Endodermal cell (in vitro differentiated cells): Measurements from ENCODE around the gene NEDD8. TPM values are rescaled to one million over a fixed set of nuclear protein-coding genes. Genes with fewer than 3 reads are reported as not detected.
"Not testable (repeated sequence)": the region's sequence is repeated elsewhere in the genome, so short reads cannot be mapped to it uniquely, and the experiment has no call there.

Experiments
- DNase-seq: peaks from one replicate; pipeline ENCODE4 v3.0.0-alpha.2; 2017
- H3K27ac ChIP-seq: 2 replicates; pipeline ENCODE4 v1.5.1; 2013; ENCODE audit warnings: mild to moderate bottlenecking, low read depth, low read length, moderate library complexity
- H3K27me3 ChIP-seq: 2 replicates; pipeline ENCODE4 v1.6.1; 2013; ENCODE audit warnings: mild to moderate bottlenecking, low read length, moderate library complexity; ENCODE audit not compliant: insufficient read depth, control insufficient read depth, poor library complexity, severe bottlenecking
- H3K36me3 ChIP-seq: 2 replicates; pipeline ENCODE4 v1.7.0; 2013; ENCODE audit warnings: mild to moderate bottlenecking, low read length, moderate library complexity; ENCODE audit not compliant: control insufficient read depth, insufficient read depth
- H3K4me1 ChIP-seq: one replicate; pipeline ENCODE4 v1.7.0; 2013; ENCODE audit warnings: low read length; ENCODE audit not compliant: control insufficient read depth, insufficient read depth
- H3K4me3 ChIP-seq: 2 replicates; pipeline ENCODE4 v1.5.1; 2013; ENCODE audit warnings: mild to moderate bottlenecking, low read length, moderate library complexity
- H3K9ac ChIP-seq: 2 replicates; pipeline ENCODE4 v1.6.1; 2013; ENCODE audit warnings: mild to moderate bottlenecking, low read length, moderate library complexity; ENCODE audit not compliant: poor library complexity, severe bottlenecking; ENCODE audit errors: extremely low read depth
- H3K9me3 ChIP-seq: 2 replicates; pipeline ENCODE4 v1.6.1; 2013; ENCODE audit warnings: mild to moderate bottlenecking, low read length, moderate library complexity; ENCODE audit not compliant: control insufficient read depth
- H3K27ac Mint-ChIP-seq: 2 replicates; pipeline ENCODE4 v1.8.0; 2020; ENCODE audit warnings: mixed read lengths
- H3K27me3 Mint-ChIP-seq: 2 replicates; pipeline ENCODE4 v1.8.0; 2021; ENCODE audit warnings: mild to moderate bottlenecking, mixed read lengths; ENCODE audit not compliant: insufficient read depth
- H3K36me3 Mint-ChIP-seq: 2 replicates; pipeline ENCODE4 v1.8.0; 2020; ENCODE audit warnings: low read depth, mixed read lengths
- H3K4me1 Mint-ChIP-seq: 2 replicates; pipeline ENCODE4 v1.8.0; 2020; ENCODE audit warnings: mixed read lengths
- H3K4me3 Mint-ChIP-seq: 2 replicates; pipeline ENCODE4 v1.8.0; 2020; ENCODE audit warnings: mild to moderate bottlenecking, moderate library complexity, mixed read lengths
- H3K9me3 Mint-ChIP-seq: 2 replicates; pipeline ENCODE4 v1.8.0; 2020; ENCODE audit warnings: mild to moderate bottlenecking, mixed read lengths
- WGBS, 2 experiments: methylation state at CpG; one replicate each; pipeline versions ENCODE4 v1.1.5 to v1.1.7; 2013; ENCODE audit warnings: missing lambda C conversion rate in 2 of 2, mixed read lengths in 1 of 2; ENCODE audit not compliant: insufficient coverage in 1 of 2, insufficient read length in 1 of 2; 5-methylcytosine and 5-hydroxymethylcytosine counted together
- total RNA-seq, 2 donors: library from RNA; stranded (reverse); fragmentation: NEBNext Ultra II Directional in 1 of 2; extraction: Animal tissue kit (Norgen Biotek cat#: 25700) in 1 of 2; gene quantifications; 2 replicates in 1 of 2; 3 replicates in 1 of 2; pipeline ENCODE4 v1.2.1, GENCODE V29; 2021
- TF ChIP-seq, protein P1 (sequence below): fragments of 200-600 bp; sonication (generic); conservative IDR thresholded peaks from 2 replicates; pipeline ENCODE4 v1.5.0; 2021; ENCODE audit warnings: antibody characterized with exemption, mild to moderate bottlenecking

Gene NEDD8
- total RNA-seq, 2 donors from 2014 or later = 210 to 267 TPM

DNA sequence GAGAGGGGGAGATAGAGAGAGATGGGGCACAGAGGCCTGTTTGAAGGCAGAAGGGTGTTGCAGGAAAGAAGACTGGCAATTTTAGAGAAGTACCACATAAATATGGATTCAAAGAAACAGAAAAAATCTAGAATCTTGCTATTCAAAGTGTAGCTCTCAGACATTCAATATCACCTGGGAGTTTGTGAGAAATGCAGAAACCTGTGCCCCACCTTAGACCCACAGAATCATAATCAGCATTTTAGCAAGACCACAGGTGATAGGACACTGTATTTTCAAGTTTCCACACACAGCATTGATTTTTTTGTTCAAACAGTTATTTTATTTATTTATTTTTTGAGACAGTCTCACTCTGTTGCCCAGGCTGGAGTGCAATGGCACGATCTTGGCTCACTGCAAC is 3.3 kb downstream of the NEDD8 start:
- 0% methylated on average over 1 of the region's 1 CpG; no CpG with 5 or more reads in 1 of the 2 experiments for WGBS, 2 experiments
- Histone ChIP-seq H3K4me3 (no peak overlapping the region), H3K27me3 (no peaks in the 10 kb centered on the region), H3K27ac (no peak overlapping the region), H3K9ac (no peak overlapping the region), H3K36me3 (peaks cover 33% of the 10 kb centered on the region), H3K9me3 (no peaks in the 10 kb centered on the region), H3K4me1 (peaks cover 8% of the 10 kb centered on the region)
- no peak overlapping the region for H3K4me3 Mint-ChIP-seq
- H3K27ac Mint-ChIP-seq = no peak overlapping the region
- no peak for DNase-seq
- H3K36me3 Mint-ChIP-seq = peaks cover 27% of the 10 kb centered on the region
- no peaks in the 10 kb centered on the region for H3K9me3 Mint-ChIP-seq
- peaks cover 17% of the 10 kb centered on the region for H3K4me1 Mint-ChIP-seq
- H3K27me3 Mint-ChIP-seq = no peaks in the 10 kb centered on the region
- TF ChIP-seq, protein P1, sequence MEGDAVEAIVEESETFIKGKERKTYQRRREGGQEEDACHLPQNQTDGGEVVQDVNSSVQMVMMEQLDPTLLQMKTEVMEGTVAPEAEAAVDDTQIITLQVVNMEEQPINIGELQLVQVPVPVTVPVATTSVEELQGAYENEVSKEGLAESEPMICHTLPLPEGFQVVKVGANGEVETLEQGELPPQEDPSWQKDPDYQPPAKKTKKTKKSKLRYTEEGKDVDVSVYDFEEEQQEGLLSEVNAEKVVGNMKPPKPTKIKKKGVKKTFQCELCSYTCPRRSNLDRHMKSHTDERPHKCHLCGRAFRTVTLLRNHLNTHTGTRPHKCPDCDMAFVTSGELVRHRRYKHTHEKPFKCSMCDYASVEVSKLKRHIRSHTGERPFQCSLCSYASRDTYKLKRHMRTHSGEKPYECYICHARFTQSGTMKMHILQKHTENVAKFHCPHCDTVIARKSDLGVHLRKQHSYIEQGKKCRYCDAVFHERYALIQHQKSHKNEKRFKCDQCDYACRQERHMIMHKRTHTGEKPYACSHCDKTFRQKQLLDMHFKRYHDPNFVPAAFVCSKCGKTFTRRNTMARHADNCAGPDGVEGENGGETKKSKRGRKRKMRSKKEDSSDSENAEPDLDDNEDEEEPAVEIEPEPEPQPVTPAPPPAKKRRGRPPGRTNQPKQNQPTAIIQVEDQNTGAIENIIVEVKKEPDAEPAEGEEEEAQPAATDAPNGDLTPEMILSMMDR = no peak

DNA sequence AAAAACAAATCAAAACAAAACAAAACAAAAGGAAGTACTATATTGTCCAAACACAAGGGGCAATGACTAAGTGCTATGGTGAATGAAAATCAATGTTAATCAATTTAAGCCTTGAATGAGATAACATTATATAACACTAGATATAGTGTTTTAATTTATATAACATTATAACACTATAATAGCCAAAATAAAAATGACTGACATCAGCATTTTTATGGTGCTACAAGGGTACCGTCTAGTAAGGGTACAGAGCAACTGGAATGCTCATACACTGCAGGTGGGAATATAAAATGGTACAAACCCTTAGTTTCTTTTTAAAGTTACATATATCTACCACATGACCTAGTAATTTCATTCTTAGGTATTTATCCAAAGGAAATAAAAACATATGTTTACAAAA is 5.7 kb downstream of the NEDD8 start:
- Mint-ChIP-seq H3K9me3 (no peaks in the 10 kb centered on the region), H3K36me3 (peaks cover 26% of the 10 kb centered on the region), H3K27ac (no peak overlapping the region), H3K4me1 (peaks cover 7% of the 10 kb centered on the region), H3K27me3 (no peaks in the 10 kb centered on the region), H3K4me3 (no peak overlapping the region)
- no peaks in the 10 kb centered on the region for H3K4me1 ChIP-seq
- H3K27ac ChIP-seq = no peak overlapping the region
- no peak overlapping the region for H3K4me3 ChIP-seq
- TF ChIP-seq, protein P1 = no peak
- H3K36me3 ChIP-seq = peaks cover 33% of the 10 kb centered on the region
- no peaks in the 10 kb centered on the region for H3K27me3 ChIP-seq
- H3K9me3 ChIP-seq = no peaks in the 10 kb centered on the region
- no peak for DNase-seq
- H3K9ac ChIP-seq = no peak overlapping the region
- WGBS, 2 experiments = 100% methylated on average over 1 of the region's 1 CpG; no CpG with 5 or more reads in 1 of the 2 experiments

DNA sequence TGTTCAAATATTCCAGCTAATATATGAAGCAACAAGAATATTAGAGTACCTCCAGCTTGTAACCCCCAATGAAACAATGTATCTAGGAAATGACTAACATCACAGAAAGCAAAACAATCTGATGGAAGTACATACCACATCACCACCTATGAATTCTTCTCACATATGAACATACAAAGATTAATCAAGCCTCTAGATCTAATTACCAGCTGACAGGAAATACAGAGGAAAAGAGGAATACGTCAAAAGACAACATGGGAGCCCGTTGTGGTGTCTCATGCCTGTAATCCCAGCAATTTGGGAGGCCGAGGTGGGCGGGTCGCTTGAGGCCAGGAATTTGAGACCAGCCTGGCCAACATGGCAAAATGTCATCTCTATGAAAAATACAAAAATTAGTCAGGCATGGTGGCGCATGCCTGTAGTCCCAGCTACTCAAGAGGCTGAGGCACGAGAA is 7.5 kb downstream of the NEDD8 start:
- WGBS, 2 experiments = 91 to 96% methylated on average over 7 of the region's 7 CpGs
- no peaks in the 10 kb centered on the region for H3K4me1 Mint-ChIP-seq
- Histone ChIP-seq H3K4me3 (no peak overlapping the region), H3K9me3 (no peaks in the 10 kb centered on the region), H3K27me3 (no peaks in the 10 kb centered on the region), H3K4me1 (no peaks in the 10 kb centered on the region), H3K27ac (no peak overlapping the region), H3K9ac (no peak overlapping the region), H3K36me3 (peaks cover 31% of the 10 kb centered on the region)
- no peak for DNase-seq
- no peaks in the 10 kb centered on the region for H3K9me3 Mint-ChIP-seq
- no peak overlapping the region for H3K4me3 Mint-ChIP-seq
- H3K36me3 Mint-ChIP-seq = peaks cover 26% of the 10 kb centered on the region
- no peak overlapping the region for H3K27ac Mint-ChIP-seq
- TF ChIP-seq, protein P1 = no peak
- no peaks in the 10 kb centered on the region for H3K27me3 Mint-ChIP-seq

- H3K9ac ChIP-seq, H3K27me3 Mint-ChIP-seq, H3K4me1 Mint-ChIP-seq, H3K9me3 ChIP-seq, H3K4me1 ChIP-seq, H3K4me3 ChIP-seq, DNase-seq, H3K27me3 ChIP-seq, H3K27ac Mint-ChIP-seq, H3K4me3 Mint-ChIP-seq, H3K27ac ChIP-seq, H3K9me3 Mint-ChIP-seq: not testable (repeated sequence)
- peaks cover 20% of the 10 kb centered on the region for H3K36me3 Mint-ChIP-seq
- peaks cover 26% of the 10 kb centered on the region for H3K36me3 ChIP-seq
- 96% methylated on average over 4 of the region's 4 CpGs; no CpG with 5 or more reads in 1 of the 2 experiments for WGBS, 2 experiments
Observed at GRCh38 chr14:24222987-24223386, 9.2 kb downstream of the NEDD8 start.
